H1 (cell line): ENCODE results near the gene EGR1. TPM values are rescaled to one million over a fixed set of nuclear protein-coding genes. Genes with fewer than 3 reads are reported as not detected.

Source experiments
- CBX8 ChIP-seq: fragments of 300-800, 300-1000 bp; sonication (generic); IDR thresholded peaks from 2 replicates; pipeline ENCODE4 v1.7.1; 2016; ENCODE audit warnings: low read depth, low read length, borderline replicate concordance
- RXRA ChIP-seq: IDR thresholded peaks from 2 replicates; pipeline ENCODE4 v1.6.1; 2011; ENCODE audit warnings: low read depth, mild to moderate bottlenecking, low read length, moderate library complexity; ENCODE audit not compliant: insufficient read depth
- SAP30 ChIP-seq: fragments of 300-600 bp; sonication (generic); IDR thresholded peaks from 2 replicates; pipeline ENCODE4 v1.7.1; 2012; ENCODE audit warnings: low read length, moderate library complexity, mild to moderate bottlenecking, inconsistent platforms; ENCODE audit not compliant: insufficient read depth, insufficient replicate concordance
- polyA plus RNA-seq, 7 experiments: library from polyadenylated mRNA; depleted of rRNA in 3 of 7; stranded (reverse) in 5 of 7; unstranded in 2 of 7; fragments of >200 nt in 5 of 7; fragments of 200-250 nt in 2 of 7; gene quantifications; 1 replicate in 5 of 7; 2 replicates in 1 of 7; 4 replicates in 1 of 7; pipeline versions ENCODE4 v1.2.1 to v1.2.3, GENCODE V29; 2011 to 2013; ENCODE audit warnings: missing spikeins in 2 of 7, mixed read lengths in 2 of 7
- total RNA-seq: library from RNA; stranded (reverse); fragmentation: NEBNext Ultra II Directional; extraction: Animal tissue kit (Norgen Biotek cat#: 25700); gene quantifications from 2 replicates; pipeline ENCODE4 v1.2.1, GENCODE V29; 2021
- TF ChIP-seq, protein P1 (sequence below): fragments of 300-600 bp; sonication (generic); IDR thresholded peaks from 2 replicates; pipeline ENCODE4 v1.7.1; 2012; ENCODE audit warnings: low read length, moderate library complexity, mild to moderate bottlenecking, inconsistent platforms; ENCODE audit not compliant: insufficient replicate concordance

Gene EGR1
- total and polyA plus RNA-seq, 2 of the 8 experiments (the other 6 are each of a cell fraction or from before 2014, with no cell fraction given): 16.2 to 35.5 TPM

DNA sequence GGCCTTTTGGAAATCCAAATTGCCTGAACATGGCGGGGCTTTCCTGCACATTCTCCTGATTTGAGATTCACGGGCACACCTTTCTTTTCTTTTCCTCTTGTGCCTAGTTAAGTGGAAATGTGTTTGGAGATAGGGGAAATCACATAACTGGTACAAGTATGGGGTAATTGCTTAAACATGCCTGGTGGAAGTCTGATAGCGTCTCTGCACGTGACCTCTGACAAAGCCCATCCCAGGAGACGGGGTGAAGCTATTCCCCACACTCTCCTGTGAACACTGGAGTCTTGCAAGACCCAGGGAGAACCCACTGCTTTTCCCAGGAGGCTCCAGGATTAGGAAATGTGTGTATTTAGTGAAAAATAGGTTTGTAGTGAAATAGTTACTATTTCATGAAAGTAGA lies 29.3 kb upstream of the EGR1 start (continued):
- TF ChIP-seq, protein P1, sequence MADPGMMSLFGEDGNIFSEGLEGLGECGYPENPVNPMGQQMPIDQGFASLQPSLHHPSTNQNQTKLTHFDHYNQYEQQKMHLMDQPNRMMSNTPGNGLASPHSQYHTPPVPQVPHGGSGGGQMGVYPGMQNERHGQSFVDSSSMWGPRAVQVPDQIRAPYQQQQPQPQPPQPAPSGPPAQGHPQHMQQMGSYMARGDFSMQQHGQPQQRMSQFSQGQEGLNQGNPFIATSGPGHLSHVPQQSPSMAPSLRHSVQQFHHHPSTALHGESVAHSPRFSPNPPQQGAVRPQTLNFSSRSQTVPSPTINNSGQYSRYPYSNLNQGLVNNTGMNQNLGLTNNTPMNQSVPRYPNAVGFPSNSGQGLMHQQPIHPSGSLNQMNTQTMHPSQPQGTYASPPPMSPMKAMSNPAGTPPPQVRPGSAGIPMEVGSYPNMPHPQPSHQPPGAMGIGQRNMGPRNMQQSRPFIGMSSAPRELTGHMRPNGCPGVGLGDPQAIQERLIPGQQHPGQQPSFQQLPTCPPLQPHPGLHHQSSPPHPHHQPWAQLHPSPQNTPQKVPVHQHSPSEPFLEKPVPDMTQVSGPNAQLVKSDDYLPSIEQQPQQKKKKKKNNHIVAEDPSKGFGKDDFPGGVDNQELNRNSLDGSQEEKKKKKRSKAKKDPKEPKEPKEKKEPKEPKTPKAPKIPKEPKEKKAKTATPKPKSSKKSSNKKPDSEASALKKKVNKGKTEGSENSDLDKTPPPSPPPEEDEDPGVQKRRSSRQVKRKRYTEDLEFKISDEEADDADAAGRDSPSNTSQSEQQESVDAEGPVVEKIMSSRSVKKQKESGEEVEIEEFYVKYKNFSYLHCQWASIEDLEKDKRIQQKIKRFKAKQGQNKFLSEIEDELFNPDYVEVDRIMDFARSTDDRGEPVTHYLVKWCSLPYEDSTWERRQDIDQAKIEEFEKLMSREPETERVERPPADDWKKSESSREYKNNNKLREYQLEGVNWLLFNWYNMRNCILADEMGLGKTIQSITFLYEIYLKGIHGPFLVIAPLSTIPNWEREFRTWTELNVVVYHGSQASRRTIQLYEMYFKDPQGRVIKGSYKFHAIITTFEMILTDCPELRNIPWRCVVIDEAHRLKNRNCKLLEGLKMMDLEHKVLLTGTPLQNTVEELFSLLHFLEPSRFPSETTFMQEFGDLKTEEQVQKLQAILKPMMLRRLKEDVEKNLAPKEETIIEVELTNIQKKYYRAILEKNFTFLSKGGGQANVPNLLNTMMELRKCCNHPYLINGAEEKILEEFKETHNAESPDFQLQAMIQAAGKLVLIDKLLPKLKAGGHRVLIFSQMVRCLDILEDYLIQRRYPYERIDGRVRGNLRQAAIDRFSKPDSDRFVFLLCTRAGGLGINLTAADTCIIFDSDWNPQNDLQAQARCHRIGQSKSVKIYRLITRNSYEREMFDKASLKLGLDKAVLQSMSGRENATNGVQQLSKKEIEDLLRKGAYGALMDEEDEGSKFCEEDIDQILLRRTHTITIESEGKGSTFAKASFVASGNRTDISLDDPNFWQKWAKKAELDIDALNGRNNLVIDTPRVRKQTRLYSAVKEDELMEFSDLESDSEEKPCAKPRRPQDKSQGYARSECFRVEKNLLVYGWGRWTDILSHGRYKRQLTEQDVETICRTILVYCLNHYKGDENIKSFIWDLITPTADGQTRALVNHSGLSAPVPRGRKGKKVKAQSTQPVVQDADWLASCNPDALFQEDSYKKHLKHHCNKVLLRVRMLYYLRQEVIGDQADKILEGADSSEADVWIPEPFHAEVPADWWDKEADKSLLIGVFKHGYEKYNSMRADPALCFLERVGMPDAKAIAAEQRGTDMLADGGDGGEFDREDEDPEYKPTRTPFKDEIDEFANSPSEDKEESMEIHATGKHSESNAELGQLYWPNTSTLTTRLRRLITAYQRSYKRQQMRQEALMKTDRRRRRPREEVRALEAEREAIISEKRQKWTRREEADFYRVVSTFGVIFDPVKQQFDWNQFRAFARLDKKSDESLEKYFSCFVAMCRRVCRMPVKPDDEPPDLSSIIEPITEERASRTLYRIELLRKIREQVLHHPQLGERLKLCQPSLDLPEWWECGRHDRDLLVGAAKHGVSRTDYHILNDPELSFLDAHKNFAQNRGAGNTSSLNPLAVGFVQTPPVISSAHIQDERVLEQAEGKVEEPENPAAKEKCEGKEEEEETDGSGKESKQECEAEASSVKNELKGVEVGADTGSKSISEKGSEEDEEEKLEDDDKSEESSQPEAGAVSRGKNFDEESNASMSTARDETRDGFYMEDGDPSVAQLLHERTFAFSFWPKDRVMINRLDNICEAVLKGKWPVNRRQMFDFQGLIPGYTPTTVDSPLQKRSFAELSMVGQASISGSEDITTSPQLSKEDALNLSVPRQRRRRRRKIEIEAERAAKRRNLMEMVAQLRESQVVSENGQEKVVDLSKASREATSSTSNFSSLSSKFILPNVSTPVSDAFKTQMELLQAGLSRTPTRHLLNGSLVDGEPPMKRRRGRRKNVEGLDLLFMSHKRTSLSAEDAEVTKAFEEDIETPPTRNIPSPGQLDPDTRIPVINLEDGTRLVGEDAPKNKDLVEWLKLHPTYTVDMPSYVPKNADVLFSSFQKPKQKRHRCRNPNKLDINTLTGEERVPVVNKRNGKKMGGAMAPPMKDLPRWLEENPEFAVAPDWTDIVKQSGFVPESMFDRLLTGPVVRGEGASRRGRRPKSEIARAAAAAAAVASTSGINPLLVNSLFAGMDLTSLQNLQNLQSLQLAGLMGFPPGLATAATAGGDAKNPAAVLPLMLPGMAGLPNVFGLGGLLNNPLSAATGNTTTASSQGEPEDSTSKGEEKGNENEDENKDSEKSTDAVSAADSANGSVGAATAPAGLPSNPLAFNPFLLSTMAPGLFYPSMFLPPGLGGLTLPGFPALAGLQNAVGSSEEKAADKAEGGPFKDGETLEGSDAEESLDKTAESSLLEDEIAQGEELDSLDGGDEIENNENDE: no peak
- TF ChIP-seq SAP30 (no peak), RXRA (no peak), CBX8 (no peak)
